HG02642 (cell line): ENCODE measurements around the gene CBR3.
A peak's percentile ranks its signal among the peaks of the same experiment; 100 is the strongest.
"Not testable (repeated sequence)": the region's sequence is repeated elsewhere in the genome, so short reads cannot be mapped to it uniquely, and the experiment has no call there.

Source experiments
- ATAC-seq: cut with Tn5 transposase; IDR thresholded peaks from one replicate; pipeline ENCODE4 v1.9.1; 2021; ENCODE audit warnings: mild to moderate bottlenecking; ENCODE audit not compliant: unreplicated experiment, poor library complexity

The CBR3 gene

GRCh38 chr21:36134803-36135390 lies at the start of gene CBR3:
Gene CBR3 (plus strand): TSS chr21:36135079. CDS start chr21:36135193, 114 bp downstream.
- ATAC-seq, result no peak

GRCh38 chr21:36087362-36088138 lies 47.3 kb upstream of the CBR3 start:
- ATAC-seq, result no peak

- ATAC-seq, result no peak
Observed at GRCh38 chr21:36089946-36090345, 44.9 kb upstream of the CBR3 start.

GRCh38 chr21:36092681-36093080 lies 42.2 kb upstream of the CBR3 start:
- no peak for ATAC-seq

GRCh38 chr21:36093512-36093911 lies 41.4 kb upstream of the CBR3 start:
- ATAC-seq, result no peak

- no peak for ATAC-seq
Observed at GRCh38 chr21:36096398-36097290, 38.2 kb upstream of the CBR3 start.

- ATAC-seq, result peak; percentile 41
Observed at GRCh38 chr21:36097427-36098181, 37.3 kb upstream of the CBR3 start.

- no peak for ATAC-seq
Observed at GRCh38 chr21:36098182-36098532, 36.7 kb upstream of the CBR3 start.

GRCh38 chr21:36099000-36099399 lies 35.9 kb upstream of the CBR3 start:
- no peak for ATAC-seq

GRCh38 chr21:36099695-36100211 lies 35.1 kb upstream of the CBR3 start:
- ATAC-seq, result not testable (repeated sequence)

GRCh38 chr21:36100971-36101641 lies 33.8 kb upstream of the CBR3 start:
- no peak for ATAC-seq

- no peak for ATAC-seq
Observed at GRCh38 chr21:36103434-36103833, 31.4 kb upstream of the CBR3 start.

- no peak for ATAC-seq
Observed at GRCh38 chr21:36104317-36105300, 30.3 kb upstream of the CBR3 start.

GRCh38 chr21:36105327-36105842 lies 29.5 kb upstream of the CBR3 start:
- no peak for ATAC-seq

- no peak for ATAC-seq
Observed at GRCh38 chr21:36109868-36110267, 25.0 kb upstream of the CBR3 start.

- ATAC-seq, result no peak
Observed at GRCh38 chr21:36111238-36111637, 23.6 kb upstream of the CBR3 start.

- no peak for ATAC-seq
Observed at GRCh38 chr21:36113647-36114428, 21.0 kb upstream of the CBR3 start.
